ENCODE measurements around the gene PDE7B. TPM values are rescaled to one million over a fixed set of nuclear protein-coding genes. Genes with fewer than 3 reads are reported as not detected.

The PDE7B gene
- total and polyA plus RNA-seq, 2 of the 13 experiments (the other 11 are each of a cell fraction or from before 2014, with no cell fraction given): not detected

GRCh38 chr6:136210398-136211165 lies 359.1 kb downstream of the PDE7B start:
- no TSS peak for BruUV-seq (replicated peaks)
- Histone ChIP-seq H3K9me3 (ENCODE audit: low read length) (no peaks in the 10 kb centered on the region), H3K4me1 (ENCODE audit: insufficient read depth, low read length) (no peaks in the 10 kb centered on the region), H3K36me3 (replicated peaks in 1 of 2; ENCODE audit: control insufficient read depth in 1 of 2, insufficient read depth in 2 of 2, low read length in 2 of 2) (no peaks in the 10 kb centered on the region), H4K20me1 (ENCODE audit: insufficient read depth, low read length) (no peaks in the 10 kb centered on the region), H3K4me2 (ENCODE audit: low read depth, low read length) (no peak overlapping the region), H2AFZ (ENCODE audit: low read length) (no peak overlapping the region), H3K9ac (ENCODE audit: insufficient read depth, low read depth, low read length) (no peak overlapping the region), H3K27ac (ENCODE audit: extremely low read length, insufficient read depth, low read length) (no peak overlapping the region), H3K79me2 (ENCODE audit: insufficient read depth, low read length) (no peaks in the 10 kb centered on the region), H3K27me3 (ENCODE audit: control insufficient read depth in 1 of 2, insufficient read depth in 2 of 2, low read length in 2 of 2) (no peaks in the 10 kb centered on the region), H3K4me3 (replicated peaks in 1 of 3; ENCODE audit: insufficient read depth in 1 of 3, low read depth in 2 of 3, low read length in 3 of 3) (no peak overlapping the region)
- in situ Hi-C loops (cut with HindIII; ENCODE audit: extremely low pct_ligation_motif_present, low pct_unique_long_range_greater_than_20kb): no loop called here
- ChIA-PET POLR2A (no interaction called here), CTCF (ENCODE audit: low intra/inter-chr PET ratio, low total read pairs) (no interaction called here)
- intact Hi-C loops (cut with micrococcal nuclease; ENCODE audit: unreplicated experiment): no loop called here
- FAIRE-seq (no peak), DNase-seq (ENCODE audit: low spot score) (no peak), ATAC-seq (no peak)
- TF ChIP-seq ZSCAN22 (CRISPR knock-in tag; IDR thresholded peaks at IDR 0.05) (no peak), KDM5A (IDR thresholded peaks at IDR 0.05; ENCODE audit: borderline replicate concordance, low read length) (no peak), MBNL3 (CRISPR knock-in tag; conservative IDR thresholded peaks at IDR 0.05) (no peak), UBTF (CRISPR knock-in tag; IDR thresholded peaks at IDR 0.05) (no peak), HOXD1 (CRISPR knock-in tag; IDR thresholded peaks at IDR 0.05) (no peak), ZBTB1 (CRISPR knock-in tag; IDR thresholded peaks at IDR 0.05; ENCODE audit: borderline replicate concordance) (no peak), PRDM10 (CRISPR knock-in tag; IDR thresholded peaks at IDR 0.05; ENCODE audit: low read depth) (no peak), MYPOP (CRISPR knock-in tag; IDR thresholded peaks at IDR 0.05) (no peak), SMARCE1 (IDR thresholded peaks at IDR 0.05; ENCODE audit: borderline replicate concordance) (no peak), ZC3H4 (CRISPR knock-in tag; IDR thresholded peaks at IDR 0.05; ENCODE audit: borderline replicate concordance) (no peak), SP2 (CRISPR knock-in tag; IDR thresholded peaks at IDR 0.05) (no peak)
- 41% methylated on average over 13 of the region's 13 CpGs for WGBS (ENCODE audit: low lambda C conversion rate)
